GM21723 (cell line): ENCODE data around the gene TTLL5.

ENCODE experiments used
- ATAC-seq: cut with Tn5 transposase; IDR thresholded peaks from one replicate; pipeline ENCODE4 v1.9.1; 2021; ENCODE audit warnings: mild to moderate bottlenecking, moderate library complexity; ENCODE audit not compliant: unreplicated experiment

Gene TTLL5

DNA sequence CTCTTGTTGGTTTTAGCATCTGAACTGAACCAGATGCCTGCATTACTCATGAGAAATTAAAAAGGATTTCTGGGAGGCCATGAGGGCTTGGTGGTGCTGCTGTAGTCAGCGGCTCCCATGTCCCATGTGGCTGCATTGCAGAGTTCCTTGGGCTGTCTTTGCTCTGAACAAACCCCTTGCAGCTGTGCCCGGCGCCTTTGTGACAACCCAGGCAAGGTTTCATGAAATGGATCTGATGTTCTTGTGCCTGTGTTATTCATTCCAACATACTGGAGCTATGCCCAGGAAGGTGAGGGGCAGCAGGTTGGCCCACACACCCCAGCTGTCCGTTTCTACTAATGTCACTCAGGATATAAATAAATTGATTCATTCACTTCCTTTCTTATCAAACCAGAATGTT, 280.0 kb downstream of the TTLL5 start:
- ATAC-seq, result no peak

DNA sequence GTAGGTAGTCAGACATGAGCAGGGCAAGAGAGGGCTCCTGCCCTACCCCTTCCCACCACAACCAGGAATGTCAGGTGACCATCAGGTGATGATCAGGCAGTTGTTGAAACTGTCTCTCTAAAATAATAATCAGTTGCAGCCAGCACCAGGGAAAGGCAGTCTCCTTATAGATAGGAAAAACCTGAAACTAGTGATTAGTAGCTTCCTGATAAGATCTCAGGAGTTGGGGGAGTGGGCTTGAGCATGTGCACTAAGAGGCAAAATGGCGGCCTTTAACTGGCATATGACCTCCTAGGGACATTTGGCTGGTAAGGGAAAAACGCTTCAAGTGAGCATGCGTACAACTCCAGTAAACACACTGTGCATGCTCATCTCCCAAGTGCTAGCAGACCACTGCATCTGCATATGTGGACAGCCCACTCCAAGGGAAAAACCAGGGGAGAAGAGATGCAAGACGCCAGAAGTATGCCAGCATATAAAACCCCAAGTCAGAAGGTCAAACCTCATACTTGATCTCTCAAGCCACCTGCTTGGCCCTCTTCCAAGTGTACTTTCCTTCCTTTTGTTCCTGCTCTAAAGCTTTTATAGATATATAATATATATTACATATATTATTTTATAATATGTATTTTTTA, 283.7 kb downstream of the TTLL5 start:
- no peak for ATAC-seq

DNA sequence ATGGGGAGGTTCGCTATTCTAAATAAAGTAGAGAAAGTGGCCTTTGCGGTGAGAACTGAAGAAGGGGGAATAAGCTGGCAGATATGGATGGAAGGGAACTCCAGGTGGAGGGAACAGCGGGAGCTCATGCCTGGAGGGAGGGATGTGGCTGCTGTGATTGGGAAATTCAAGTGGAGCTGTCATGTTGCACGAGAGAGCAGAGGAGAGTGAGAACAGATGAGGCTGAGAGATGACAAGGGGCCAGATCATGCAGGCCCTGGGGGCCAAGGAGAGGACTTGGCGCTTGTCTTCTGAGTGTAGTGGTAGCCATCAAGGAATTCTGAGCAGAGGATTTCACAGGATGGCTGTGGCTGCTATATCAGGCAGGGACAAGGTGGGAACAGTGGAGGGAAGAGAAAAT, 285.7 kb downstream of the TTLL5 start:
- ATAC-seq, result no peak

DNA sequence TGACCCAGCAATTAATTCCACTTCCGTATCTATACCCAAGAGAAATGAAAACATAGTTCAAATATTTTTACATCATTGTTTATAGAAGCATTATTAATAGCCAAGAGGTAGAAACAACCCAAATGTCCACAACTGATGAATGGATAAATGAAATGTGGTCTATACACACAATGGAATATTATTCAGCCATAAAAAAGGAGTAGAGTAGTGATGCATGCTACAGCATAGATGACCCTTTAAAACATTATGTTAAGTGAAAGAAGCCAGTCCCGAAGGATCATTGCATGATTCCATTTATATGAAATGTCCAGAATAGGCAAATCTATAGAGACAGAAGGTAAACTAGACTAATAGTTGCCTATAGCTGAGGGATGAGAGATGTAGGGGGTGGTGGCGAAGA, 291.4 kb downstream of the TTLL5 start:
- ATAC-seq, result no peak

DNA sequence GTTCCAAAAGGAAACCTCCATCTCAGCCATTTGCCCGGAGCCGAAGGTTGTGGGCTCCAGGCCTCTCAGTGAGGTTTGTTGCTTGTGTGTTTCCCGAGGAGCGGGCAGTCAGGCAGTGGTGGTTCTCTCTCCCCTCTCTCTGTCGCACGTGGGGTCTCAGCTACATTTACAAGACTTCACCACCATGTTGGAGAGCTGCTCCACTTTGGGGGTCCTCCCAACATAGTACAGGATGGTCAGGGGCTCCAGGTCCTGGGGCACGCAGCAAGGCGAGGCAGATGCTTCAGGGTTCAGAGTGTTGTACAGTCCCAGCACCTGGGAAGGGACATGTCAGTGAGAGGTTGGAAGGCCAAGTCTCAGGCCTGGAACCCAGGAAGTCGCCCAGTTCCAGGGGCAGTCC, 298.0 kb downstream of the TTLL5 start:
- ATAC-seq, result no peak

DNA sequence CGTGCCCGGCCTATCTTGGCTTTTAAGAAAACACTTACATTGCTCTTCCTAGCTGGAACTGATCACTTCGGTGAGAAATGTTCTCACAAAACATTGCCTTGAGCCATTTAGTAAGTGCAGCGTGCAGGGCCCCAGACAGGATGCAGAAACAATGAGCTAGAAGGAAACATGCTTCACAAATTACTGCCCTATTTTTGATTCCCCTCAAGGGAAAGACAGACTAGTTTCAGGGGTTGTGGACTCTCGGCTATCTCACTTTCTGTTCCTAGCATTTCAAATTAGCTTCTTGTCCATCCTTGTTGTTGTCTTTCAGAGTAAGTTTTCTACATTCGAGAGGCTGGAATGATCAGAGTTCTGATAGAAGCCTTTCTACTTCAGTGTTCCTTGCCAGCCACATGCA, 299.2 kb downstream of the TTLL5 start:
- ATAC-seq, result peak; percentile 82

DNA sequence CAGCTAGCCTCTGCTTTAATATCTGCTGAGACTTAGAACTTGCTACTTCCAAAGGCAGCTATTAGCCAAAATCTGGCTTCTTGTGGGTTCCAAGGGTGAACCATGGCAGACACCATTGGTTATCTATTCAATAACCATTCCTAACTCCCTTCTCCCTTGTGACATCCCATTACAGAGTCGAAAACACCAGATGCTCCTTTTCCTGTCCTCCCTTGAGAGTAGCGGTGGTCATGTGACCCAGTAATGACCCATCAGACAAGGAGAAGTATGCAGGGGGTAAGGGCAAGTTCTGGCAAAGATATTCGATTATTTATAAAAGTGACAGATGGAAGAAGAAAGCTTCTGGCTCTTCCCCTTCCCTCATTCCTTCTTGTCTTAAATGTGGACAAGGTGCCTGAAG, 300.6 kb downstream of the TTLL5 start:
- ATAC-seq, result no peak

DNA sequence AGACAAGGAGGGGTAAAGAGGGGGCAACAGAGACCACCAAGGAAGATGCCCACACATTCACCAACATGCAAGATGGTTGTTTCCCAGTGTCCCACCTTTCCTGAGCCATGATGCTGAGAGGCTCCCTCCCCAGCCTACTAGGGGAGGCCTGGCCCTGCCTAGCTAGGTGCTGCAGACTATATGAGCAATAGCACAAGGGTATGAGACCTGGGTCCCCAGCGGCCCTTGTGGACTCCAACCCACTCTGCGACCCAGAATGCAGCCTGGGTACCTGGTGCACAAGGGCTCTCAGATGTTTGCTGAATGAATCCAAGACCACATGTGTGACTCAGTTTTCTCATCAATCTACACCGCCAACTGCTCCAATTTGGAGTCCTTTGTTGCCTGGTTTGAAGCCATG, 306.8 kb downstream of the TTLL5 start:
- ATAC-seq, result no peak

DNA sequence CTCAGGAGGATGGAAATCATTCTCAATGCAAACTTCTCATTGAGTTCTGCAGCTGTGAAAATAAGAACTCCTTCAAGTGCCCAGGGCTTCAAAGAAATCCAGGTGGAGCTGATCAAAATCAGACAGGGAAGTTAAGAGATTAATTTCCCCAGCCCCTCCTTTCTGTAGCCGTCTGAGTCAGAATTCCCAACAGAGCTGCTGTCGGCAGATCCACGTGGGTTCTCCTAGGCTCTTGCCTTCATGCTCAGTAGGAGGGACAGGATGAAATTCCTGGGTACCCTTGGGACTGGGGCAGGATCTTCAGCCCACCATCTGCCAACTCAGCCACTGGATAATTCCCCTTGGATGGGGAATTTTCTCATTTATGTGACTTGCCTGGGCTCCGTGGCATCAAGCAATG, 307.4 kb downstream of the TTLL5 start:
- ATAC-seq, result no peak

DNA sequence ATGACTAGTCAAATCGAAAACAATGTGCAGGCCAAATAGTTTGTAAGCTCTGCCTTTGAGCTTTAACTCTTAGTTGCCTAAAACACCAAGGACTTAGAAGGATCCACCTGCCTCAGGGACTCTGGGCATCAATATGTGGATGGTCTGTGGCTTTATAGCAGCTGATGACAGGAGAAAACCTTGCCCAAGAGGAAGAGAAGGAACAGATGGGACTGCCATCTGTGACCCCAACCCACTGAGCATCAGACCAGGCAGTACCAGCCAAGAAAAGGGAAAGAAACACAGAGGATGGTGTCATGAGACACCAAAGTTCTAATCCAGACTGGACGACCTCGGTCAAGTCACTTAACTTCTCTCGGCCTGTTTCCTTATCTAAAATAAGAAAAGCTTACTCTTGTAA, 308.1 kb downstream of the TTLL5 start:
- ATAC-seq, result no peak

DNA sequence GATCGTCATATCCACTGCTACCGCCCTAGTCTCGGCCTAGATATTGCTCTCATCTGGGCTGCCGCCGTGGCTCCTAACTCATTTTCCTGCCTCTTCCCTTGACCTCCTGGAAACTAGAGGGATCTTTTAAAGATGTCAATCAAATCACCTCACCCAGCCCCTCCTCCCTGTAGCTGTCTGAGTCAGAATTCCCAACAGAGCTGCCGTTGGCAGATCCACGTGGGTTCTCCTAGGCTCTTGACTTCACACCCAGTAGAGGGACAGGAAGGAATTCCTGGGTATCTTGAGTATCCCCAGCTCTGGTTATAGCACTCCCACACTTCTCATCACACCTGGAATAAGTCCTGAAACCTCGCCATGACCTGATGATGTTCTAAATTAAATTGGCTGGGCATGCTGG, 308.8 kb downstream of the TTLL5 start:
- no peak for ATAC-seq

DNA sequence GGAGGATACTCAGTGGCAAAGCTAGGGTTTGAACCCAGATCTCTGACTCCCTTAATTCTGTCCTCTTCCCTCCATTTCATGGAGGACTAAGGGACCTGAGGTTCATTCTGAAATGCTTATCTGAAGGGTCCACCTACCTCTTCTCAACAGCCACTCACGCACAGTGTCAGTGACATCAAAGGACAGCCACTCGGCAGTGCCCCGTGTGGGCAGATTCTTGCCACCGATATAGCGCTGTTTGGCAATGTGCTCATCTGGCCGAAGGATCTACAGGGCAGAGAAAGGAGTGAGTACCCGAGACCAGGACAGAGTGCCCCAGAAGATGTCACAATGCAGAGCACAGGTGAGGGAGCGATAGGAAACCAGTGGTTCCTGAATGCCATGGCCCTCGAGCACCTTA, 309.9 kb downstream of the TTLL5 start:
- no peak for ATAC-seq

DNA sequence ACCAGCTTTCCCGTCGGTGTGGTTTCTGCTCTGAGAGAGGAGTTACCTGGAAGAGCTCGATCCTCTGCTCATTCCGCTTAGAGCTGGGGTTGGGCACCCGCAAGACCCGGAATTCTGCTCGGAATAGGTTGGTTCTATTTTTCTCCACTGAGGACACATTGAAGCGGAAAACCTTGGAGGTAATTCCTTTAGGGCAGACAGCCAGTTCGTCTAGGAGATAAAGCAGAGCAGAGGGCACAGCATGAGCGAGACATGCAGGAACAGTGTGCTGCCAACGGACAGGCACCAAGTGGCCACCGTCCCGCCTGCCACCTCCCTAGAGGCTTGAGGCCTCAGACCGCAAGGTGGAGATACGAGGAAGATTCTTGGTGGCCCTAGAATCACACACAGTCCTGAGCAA, 310.5 kb downstream of the TTLL5 start:
- no peak for ATAC-seq

DNA sequence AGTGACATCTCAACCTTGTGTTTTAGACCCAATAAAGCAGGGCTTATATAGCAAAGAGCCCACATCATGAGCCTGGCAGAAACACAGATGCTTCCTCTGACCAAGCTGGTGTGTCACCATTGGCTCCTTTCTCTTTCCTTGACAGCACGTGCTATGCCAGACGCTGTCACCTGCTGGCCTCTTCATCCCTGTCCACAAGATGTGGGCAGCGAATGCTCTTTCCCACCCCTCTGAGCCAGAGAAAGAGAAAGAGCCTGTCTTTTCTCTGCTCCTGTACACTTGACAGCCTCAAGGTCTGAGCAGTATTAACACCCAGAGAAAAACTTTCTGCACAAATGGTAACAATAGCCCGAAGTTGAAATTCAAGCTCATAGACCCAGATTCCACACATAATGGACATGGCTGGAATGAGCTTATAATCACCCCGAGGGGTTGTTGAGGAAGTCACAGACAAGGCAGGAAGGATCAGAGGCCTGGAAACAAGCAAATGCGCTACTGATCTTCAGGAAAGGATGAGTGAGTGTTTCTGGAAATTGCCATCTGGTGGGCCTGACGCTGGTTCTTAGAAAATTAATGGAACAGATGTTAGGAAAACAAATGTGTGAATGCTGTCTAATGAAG, 311.9 kb downstream of the TTLL5 start:
- ATAC-seq, result no peak

DNA sequence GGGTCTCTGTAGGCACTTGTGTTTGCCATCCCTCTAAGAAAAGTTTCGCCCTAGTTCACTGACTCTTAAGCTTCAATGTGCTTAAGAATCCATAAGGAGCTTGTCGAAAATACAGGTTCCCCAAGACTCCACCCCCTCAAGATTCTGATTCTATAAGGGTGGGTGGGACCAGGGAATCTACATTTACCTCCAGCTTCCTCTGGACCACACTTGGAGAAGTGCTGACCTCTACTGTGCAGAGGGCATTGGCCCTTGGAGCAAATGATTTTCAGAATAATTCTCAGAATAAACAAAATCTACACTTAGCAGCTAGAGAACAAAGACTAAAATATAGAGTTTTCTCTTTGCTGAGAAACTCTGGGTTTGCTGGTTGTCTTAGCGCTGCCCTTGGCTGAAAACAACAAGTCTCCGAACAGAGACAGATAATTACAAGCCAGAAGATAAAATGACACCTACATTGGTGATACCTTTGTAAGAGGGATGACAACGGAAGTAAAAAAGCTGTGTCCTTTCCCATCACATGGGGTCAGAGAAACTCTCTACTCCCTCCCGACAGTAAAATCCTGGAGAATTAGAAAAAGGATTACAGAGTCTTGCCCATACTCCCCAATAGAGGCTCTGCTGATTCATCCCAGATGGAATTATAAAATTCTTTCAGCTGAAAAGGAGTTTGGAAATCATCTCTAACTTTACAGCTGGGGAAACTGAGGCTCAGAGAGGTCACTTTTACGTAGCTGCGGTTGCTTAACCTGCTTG, 316.0 kb downstream of the TTLL5 start:
- ATAC-seq, result no peak

DNA sequence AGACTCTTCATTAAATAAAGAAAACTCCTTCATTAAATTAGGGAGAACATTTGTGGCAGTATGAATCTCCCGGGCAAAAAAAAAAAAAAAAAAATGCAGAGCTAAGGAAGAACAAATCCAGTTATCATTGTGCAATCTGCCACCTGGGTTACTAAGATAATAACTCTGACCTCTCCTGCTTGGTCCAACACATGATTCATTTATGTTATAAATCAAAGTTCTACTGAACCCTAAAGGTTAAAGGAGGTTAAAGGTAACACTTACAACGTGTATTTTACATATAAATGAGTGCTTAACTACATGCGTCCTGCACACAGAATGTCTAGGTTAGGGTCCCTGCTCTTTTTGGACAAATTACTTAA, 316.5 kb downstream of the TTLL5 start:
- no peak for ATAC-seq

DNA sequence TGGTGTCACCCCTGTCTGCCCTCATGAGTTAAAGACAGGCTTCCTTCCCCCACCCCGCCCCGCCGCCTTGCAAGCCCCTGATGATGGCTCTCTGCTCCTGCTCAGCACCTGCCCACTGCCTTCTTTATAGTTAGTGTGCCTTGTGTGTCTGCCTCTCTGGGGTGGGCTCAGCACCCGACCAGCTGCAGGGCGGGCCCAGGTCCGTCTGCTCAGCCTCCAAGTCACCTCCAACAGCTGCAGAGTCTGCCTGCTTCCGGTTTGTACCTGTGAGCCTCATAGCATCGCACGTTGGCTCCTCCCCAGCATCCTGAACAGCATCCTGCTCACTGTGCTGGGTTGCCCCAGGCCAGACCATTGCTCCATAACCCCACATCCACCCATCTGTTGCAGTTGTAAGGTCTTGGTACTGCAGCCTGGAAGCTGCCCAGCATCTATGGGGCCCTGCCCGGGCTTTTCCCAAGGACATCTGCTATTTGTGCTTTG, 317.2 kb downstream of the TTLL5 start:
- no peak for ATAC-seq

DNA sequence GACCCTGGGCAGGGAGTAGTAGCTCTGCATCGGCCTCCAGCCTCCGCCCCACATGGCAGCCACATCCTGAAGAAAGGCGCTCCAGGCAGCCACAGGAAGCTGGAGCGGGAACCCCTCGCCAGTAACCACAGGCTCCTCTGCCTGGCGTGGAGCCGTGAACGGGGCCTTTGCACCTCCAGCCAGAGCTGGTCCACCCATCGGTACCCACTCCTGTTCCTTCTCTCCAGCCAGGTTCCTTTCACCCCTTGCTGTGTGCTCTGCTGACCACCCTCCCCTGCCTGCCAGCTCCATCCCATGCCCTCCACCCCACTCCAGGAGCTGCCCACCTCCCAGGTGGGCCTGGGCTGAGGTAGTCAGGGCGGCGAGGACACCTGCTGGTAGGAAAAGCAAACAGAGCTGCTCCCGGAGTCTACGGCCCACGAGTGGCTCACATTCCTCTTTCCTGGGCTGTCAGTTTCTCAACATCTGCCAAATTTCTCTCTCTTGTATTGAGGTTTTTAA, 318.1 kb downstream of the TTLL5 start:
- no peak for ATAC-seq

DNA sequence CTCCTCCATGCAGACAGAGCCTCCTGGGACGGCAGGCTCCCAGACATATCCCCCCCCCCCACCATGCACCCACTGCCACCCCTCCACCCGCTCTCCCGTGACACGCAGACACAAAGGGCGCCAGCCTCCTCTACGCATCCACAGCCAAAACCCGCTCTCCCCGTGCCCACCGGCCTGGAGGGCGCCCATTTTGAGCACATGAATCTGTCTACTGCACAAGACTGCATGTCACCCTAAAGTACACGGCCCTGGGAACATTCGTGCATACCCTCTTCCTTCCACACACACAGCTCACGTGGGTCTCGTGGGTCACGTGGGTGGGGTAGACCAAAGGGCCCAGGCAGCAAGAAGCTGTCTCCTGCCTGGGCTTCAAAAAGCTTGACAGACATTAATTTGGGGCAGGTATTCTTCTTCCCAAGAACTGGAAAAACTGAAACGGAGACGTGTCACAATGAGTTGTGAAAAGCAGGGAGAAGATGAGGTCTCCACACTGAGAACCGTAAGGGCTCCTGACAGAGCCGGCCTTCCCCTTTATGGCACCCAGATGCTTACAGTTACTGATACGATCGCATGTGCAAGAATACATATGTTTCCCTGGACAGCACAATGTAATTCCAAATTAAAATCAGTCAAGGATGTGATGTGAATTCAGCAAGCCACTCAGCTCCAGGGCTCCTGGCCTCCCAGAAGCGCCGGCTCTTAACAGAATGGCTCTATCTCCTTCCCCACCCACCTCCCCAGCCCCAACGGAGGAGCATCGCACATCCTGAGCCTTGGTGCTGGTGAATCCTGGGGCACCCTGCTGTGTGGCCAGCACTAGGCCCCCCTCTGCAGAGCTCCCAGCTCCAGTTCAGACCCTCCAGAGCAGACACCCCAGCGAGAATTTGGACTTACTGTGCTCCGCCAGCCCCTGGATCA, 318.9 kb downstream of the TTLL5 start:
- ATAC-seq, result no peak

DNA sequence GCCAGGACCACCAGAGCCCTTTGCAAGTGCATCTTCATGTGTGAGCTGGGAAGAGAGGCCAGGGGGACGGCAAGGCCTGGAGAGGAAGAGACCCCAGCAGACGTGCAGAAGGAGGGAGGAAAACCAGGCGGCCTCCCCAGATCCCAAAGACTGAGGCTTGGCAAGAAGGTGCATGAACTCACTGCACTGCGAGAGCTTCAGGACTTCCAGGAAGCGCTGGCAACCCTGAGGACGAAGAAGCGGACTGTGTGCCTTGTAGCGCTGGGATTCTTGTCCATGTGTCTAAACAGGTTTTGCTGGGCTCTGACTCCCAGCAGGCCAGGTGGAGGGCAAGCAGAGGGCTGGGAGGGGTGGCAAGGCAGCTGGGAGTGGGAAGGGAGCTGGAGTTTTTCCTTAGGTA, 319.8 kb downstream of the TTLL5 start:
- no peak for ATAC-seq
